ENCODE results near the gene ORC1.
A peak's percentile ranks its signal among the peaks of the same experiment; 100 is the strongest.

ORC1 gene

GRCh38 chr1:52404116-52404974 lies at the start of gene ORC1, which contains the start of gene PRPF38A:
Gene ORC1 (minus strand): TSS chr1:52404423. CDS start chr1:52402223, 2,200 bp downstream.
Gene PRPF38A (plus strand): TSS chr1:52404602. CDS start chr1:52404750, 148 bp downstream.
- DNase-seq, result peak; percentile 25 to 98 (median 92)

GRCh38 chr1:52444463-52444862 lies 40.2 kb upstream of the ORC1 start:
- DNase-seq, result no peak

- no peak for DNase-seq
Observed at GRCh38 chr1:52439976-52440375, 35.8 kb upstream of the ORC1 start.

GRCh38 chr1:52436817-52437216 lies 32.6 kb upstream of the ORC1 start:
- no peak for DNase-seq

- no peak for DNase-seq
Observed at GRCh38 chr1:52435650-52436049, 31.4 kb upstream of the ORC1 start.

- DNase-seq, result no peak
Observed at GRCh38 chr1:52435211-52435610, 31.0 kb upstream of the ORC1 start.

GRCh38 chr1:52432807-52433206 lies 28.6 kb upstream of the ORC1 start:
- no peak for DNase-seq

- no peak for DNase-seq
Observed at GRCh38 chr1:52427152-52427551, 22.9 kb upstream of the ORC1 start.

- DNase-seq, result no peak
Observed at GRCh38 chr1:52426371-52426770, 22.1 kb upstream of the ORC1 start.

GRCh38 chr1:52424813-52425212 lies 20.6 kb upstream of the ORC1 start:
- DNase-seq, result no peak

GRCh38 chr1:52424231-52424636 lies 20.0 kb upstream of the ORC1 start:
- no peak for DNase-seq

GRCh38 chr1:52423771-52424170 lies 19.5 kb upstream of the ORC1 start:
- DNase-seq, result no peak

- no peak for DNase-seq
Observed at GRCh38 chr1:52423055-52423454, 18.8 kb upstream of the ORC1 start.

- no peak for DNase-seq
Observed at GRCh38 chr1:52420713-52421112, 16.5 kb upstream of the ORC1 start.

GRCh38 chr1:52416811-52417210 lies 12.6 kb upstream of the ORC1 start:
- DNase-seq, result no peak

- DNase-seq, result no peak
Observed at GRCh38 chr1:52414942-52415341, 10.7 kb upstream of the ORC1 start.

GRCh38 chr1:52413410-52413989 lies 9.3 kb upstream of the ORC1 start:
- no peak for DNase-seq

GRCh38 chr1:52404975-52405338 lies 734 bp upstream of the ORC1 start:
- no peak for DNase-seq

GRCh38 chr1:52403566-52404115 lies 582 bp downstream of the ORC1 start:
- DNase-seq, result peak in 1 of 51 donors; percentile 20

GRCh38 chr1:52402860-52403240 lies 1.4 kb downstream of the ORC1 start:
- DNase-seq, result no peak

- no peak for DNase-seq
Observed at GRCh38 chr1:52400131-52400530, 4.1 kb downstream of the ORC1 start.

GRCh38 chr1:52399629-52400028 lies 4.6 kb downstream of the ORC1 start:
- DNase-seq, result no peak

GRCh38 chr1:52393174-52393573 lies 11.0 kb downstream of the ORC1 start:
- no peak for DNase-seq

Data from hypothalamus (tissue), 51 donors.